ENCODE results near the gene NFIA.
A peak's percentile ranks its signal among the peaks of the same experiment; 100 is the strongest.
"Not testable (repeated sequence)": the region's sequence is repeated elsewhere in the genome, so short reads cannot be mapped to it uniquely, and the experiment has no call there.

NFIA gene

DNA sequence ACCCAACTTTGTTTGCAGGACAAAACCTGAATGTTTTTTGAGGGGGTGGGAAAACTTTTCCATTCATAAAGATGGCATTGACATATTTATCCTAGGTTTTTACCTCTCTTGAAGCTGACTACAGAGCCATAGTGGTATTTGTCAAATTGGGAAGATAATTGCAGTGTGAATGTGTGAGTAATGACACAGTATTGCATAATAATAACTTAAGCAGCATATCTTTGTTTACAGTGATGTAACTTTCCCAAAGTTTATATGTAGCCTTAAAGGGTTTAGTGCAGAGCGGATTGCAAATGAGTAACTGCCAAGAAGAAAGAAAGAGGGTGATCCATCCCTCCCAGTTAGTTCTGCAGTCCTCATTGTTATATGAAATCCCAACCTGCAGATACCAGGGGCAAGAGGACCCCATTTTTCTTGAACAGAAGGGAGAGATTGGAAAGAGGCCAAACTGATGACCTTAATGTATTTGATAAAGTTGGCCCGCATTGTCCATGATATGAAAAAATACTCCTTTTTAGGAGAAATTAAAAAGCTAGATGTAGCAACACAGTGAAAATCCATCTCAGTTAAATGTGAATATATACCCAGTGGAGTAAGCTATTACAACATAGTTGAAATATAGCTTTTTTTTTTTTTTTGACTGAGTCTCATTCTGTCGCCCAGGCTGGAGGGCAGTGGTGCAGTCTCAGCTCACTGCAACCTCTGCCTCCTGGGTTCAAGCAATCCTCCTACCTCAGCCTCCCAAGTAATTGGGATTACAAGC is 23.7 kb upstream of the NFIA start:
- DNase-seq (ENCODE audit: low read depth in 1 of 2, low spot score in 1 of 2): no peak

GRCh38 chr1:61061601-61062000 is 20.8 kb upstream of the NFIA start:
- DNase-seq (ENCODE audit: low read depth in 1 of 2, low spot score in 1 of 2): not testable (repeated sequence)

GRCh38 chr1:61064673-61065072 is 17.7 kb upstream of the NFIA start:
- no peak for DNase-seq (ENCODE audit: low read depth in 1 of 2, low spot score in 1 of 2)

- no peak for DNase-seq (ENCODE audit: low read depth in 1 of 2, low spot score in 1 of 2)
These were observed 14.8 kb upstream of the NFIA start for GRCh38 chr1:61067446-61068019.

- no peak for DNase-seq (ENCODE audit: low read depth in 1 of 2, low spot score in 1 of 2)
These were observed 12.3 kb upstream of the NFIA start for GRCh38 chr1:61070054-61070453.

- DNase-seq (ENCODE audit: low read depth in 1 of 2, low spot score in 1 of 2): no peak
These were observed 10.9 kb upstream of the NFIA start for GRCh38 chr1:61071205-61072130.

DNA sequence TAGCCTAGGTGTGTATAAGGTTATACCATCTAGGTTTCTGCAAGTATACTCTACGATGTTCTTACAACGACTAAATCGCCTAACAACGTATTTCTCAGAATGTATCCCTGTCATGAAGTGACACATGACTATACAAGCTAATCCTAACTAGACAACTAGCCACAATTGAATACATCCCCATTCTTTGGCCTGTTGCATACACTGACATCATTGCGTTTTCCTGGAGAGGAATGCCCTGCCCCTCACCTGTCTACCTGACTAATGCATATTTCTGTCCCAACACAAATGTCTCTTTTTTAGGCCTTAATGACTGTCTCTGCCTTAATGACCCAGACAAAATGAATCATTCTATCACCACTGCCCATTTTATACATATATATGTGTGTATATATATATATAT is 8.5 kb upstream of the NFIA start:
- no peak for DNase-seq (ENCODE audit: low read depth in 1 of 2, low spot score in 1 of 2)

- not testable (repeated sequence) for DNase-seq (ENCODE audit: low read depth in 1 of 2, low spot score in 1 of 2)
These were observed 6.5 kb upstream of the NFIA start for GRCh38 chr1:61075833-61076232.

DNA sequence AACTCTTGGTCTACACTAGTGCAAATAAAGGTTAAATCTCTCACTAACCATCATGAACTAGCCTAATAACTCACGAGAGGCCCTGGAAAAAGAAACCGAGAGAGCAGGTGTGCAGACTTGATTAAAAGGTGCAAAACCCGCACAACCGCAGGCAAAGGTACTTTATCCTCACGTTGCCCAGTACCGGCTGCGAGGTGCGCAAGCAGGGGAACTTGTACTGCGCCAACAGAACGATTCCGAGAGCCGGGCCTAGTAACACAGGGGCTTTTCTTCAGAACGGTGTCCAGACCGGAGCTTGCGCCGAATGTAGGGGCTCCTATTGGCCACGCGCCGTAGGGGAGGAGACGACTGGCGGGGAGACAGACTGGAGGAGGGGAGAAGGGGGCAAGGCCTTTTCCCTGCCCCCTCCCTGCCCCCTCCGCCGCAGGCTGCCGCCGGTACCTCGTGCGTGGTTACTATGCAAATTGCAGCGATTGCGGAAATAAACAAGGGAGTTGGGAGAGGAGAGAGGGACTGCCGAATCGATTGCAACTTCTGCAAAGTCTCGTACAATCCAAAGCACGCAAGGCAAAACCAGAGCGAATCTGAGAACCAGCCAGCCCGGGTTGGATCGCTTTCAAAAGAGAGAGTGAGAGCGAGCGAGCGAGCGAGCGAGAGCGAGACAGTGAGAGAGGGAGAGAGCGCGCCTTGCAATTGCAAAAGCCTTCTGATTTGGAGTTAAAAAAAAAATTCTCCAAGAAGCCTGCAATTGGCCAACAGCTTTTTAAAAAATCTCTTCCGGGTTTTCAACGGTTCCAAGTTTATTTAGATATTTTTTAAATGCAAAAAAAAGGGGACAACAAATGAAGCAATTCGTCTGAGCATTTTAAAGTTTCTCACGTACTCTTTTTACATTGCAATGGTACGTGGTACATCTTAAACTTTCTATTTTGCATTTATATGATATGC is 5.4 kb upstream of the NFIA start:
- peak; percentile 63 to 66 for DNase-seq (ENCODE audit: low read depth in 1 of 2, low spot score in 1 of 2)

DNA sequence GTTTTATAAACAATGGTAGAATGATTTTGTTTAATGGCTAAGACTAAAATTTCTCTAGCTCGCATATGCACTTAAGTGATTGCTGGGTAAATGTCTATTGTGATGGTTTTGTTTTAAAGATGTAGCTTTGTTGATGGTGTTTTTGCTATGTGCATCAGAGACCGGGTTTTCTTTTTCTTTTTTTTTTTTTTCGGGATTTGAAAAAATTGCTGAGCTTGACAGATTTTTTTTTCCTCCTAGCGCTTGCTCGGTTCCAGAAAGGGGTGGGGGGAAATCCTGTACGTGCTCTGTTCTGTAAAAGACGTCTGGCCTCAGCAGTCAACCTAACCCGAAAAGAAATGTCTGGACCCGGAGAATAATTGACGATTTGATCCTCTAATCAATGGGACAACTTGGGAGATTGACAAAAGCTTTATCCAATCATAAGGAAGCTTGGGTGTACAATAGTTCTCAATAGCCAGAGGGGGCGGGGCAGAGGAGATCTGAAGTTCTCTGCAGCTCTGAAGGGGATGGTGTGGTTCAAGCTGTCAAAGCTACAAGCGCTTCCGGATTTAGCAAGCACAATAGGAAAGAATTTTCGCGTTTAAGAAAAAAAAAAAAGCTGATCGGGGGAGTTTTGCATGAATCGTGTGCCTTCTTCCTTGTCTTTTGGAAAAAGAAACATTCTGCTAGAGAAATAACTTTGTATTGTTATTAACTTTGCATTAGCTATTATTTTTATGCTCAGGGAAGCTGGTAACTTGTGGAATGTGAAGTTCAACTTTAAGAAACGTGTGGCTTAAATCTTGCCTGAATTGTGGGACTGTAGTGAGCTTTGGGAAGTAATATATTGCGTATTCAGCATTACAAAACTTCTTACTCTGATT is 4.5 kb upstream of the NFIA start:
- peak; percentile 74 to 76 for DNase-seq (ENCODE audit: low read depth in 1 of 2, low spot score in 1 of 2)

DNA sequence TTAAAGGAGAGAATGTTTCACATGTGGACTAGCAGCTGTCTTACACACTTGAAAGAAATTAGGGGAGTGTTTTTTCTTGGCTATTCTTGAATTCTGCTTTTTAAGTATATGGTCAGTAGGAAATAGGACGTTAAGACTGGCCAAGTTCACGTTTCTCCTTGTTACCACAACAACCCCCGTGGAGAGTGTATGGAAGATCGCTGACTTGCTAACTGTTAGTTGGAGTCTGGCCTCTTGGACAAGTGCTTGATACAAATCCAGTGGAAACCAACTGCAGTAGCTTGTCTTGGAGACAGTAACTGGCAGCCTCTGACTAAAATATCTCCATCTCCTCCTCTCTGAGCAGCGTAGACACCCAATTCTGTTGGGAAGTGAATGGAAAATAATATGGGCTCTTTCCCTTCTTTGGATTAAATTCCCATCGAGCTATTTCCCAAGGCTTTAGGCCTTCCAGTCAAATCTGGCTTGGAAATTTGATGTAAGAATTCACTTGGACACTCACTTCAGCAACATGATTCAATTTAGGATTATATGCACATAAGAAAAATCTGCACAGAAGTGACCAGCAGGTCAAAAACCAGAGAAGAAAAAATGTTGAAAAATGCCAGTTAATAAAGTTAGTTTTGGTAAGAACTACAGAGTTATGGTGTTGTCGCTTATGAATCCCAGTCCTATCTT is 3.6 kb upstream of the NFIA start:
- DNase-seq (ENCODE audit: low read depth in 1 of 2, low spot score in 1 of 2): no peak

- no peak for DNase-seq (ENCODE audit: low read depth in 1 of 2, low spot score in 1 of 2)
These were observed 3.0 kb upstream of the NFIA start for GRCh38 chr1:61079296-61079897.

DNA sequence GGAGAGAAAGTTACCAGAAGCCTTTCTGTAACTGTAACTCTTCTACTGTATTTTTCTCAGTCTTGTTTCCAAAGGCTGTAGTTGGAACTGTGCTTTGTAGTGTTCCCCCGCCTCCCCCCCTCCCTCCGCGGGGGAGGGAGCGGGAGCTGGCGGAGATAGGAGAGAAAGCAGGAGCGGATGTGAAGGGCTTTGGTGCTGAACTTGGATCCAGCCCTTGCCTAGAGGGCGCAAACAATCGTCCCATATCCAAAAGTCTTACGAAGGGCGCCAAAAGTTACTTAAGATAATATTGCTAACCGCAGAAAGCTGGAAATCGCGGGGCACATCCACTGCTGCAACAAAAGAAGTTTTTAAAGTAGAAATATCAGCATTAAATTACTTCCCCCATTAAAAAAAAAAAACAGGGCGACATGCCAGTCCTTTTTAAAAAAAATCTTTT is 2.4 kb upstream of the NFIA start:
- no peak for DNase-seq (ENCODE audit: low read depth in 1 of 2, low spot score in 1 of 2)

- no peak for DNase-seq (ENCODE audit: low read depth in 1 of 2, low spot score in 1 of 2)
These were observed 1.8 kb upstream of the NFIA start for GRCh38 chr1:61080413-61081143.

- no peak for DNase-seq (ENCODE audit: low read depth in 1 of 2, low spot score in 1 of 2)
These were observed 1.1 kb upstream of the NFIA start for GRCh38 chr1:61081144-61081685.

DNA sequence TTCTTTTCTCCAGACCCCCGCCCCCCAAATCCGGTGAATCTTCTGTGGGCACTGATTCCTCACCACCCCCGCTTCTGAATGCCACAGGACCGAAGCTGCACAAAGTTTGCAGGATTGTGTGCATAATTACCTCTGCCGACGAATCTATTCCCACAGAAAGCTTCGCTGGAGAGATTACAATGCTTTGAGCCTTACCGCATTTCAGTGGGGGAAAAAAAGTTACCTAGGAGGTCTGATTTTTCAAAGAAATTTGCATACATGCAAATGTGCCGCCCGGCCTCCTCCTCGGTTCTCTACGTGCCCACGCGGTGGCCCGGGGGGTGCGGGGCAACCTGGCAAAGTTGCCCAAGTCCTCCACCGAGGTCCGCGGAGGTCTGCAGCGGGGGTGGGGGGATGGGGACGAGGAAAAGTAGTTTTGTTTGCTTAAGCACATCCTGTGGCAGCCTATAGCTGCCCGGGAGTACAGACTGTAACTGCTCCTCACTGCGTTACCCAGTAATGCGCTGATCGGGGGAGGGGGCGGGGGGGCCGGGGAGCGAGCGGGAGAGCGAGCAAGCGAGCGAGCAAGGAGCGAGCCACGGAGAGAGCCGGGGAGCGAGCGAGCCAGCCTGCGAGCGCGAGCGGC is 563 bp upstream of the NFIA start:
- peak in 1 of 2 donors; percentile 42 for DNase-seq (ENCODE audit: low read depth in 1 of 2, low spot score in 1 of 2)
